HepG2 (cell line): ENCODE results near the gene PPCDC. TPM values are rescaled to one million over a fixed set of nuclear protein-coding genes. Genes with fewer than 3 reads are reported as not detected.

Source experiments
- CENPX ChIP-seq: sonication (generic); formaldehyde crosslinking; IDR thresholded peaks from 2 replicates; pipeline ENCODE4 v1.9.0; 2021; ENCODE audit warnings: mild to moderate bottlenecking, missing genetic modification reagents, moderate library complexity
- FOXO1 ChIP-seq: sonication (generic); formaldehyde crosslinking; IDR thresholded peaks from 2 replicates; pipeline ENCODE4 v1.4.0; 2020; ENCODE audit warnings: missing genetic modification reagents
- GATAD2A ChIP-seq: IDR thresholded peaks from 2 replicates; pipeline ENCODE4 v1.6.1; 2016
- HDAC2 ChIP-seq: sonication (generic); formaldehyde crosslinking; IDR thresholded peaks from 2 replicates; pipeline ENCODE4 v1.4.0; 2020; ENCODE audit warnings: missing genetic modification reagents
- HES4 ChIP-seq: sonication (generic); formaldehyde crosslinking; IDR thresholded peaks from 2 replicates; pipeline ENCODE4 v1.9.0; 2021; ENCODE audit warnings: mild to moderate bottlenecking, missing genetic modification reagents, borderline replicate concordance
- KLF6 ChIP-seq: IDR thresholded peaks from 2 replicates; pipeline ENCODE4 v1.8.0; 2016; ENCODE audit warnings: missing biosample characterization, missing genetic modification reagents
- NCOA2 ChIP-seq: sonication (generic); formaldehyde crosslinking; IDR thresholded peaks from 2 replicates; pipeline ENCODE4 v1.8.0; 2022; ENCODE audit warnings: inconsistent platforms
- PBX3 ChIP-seq: sonication (generic); formaldehyde crosslinking; IDR thresholded peaks from 2 replicates; pipeline ENCODE4 v1.8.1; 2023; ENCODE audit warnings: missing genetic modification reagents, inconsistent platforms, borderline replicate concordance
- POLR2A ChIP-seq, 2 experiments: IDR thresholded peaks; 2 replicates each; pipeline ENCODE4 v1.6.1; 2011; ENCODE audit warnings: low read depth in 2 of 2, low read length in 2 of 2, mild to moderate bottlenecking in 1 of 2, moderate library complexity in 1 of 2; ENCODE audit not compliant: insufficient read depth in 1 of 2
- RXRB ChIP-seq: IDR thresholded peaks from 2 replicates; pipeline ENCODE4 v1.6.1; 2016; ENCODE audit warnings: borderline replicate concordance, missing genetic modification reagents, missing compliant biosample characterization
- SMAD1 ChIP-seq: sonication (generic); formaldehyde crosslinking; IDR thresholded peaks from 2 replicates; pipeline ENCODE4 v1.4.0; 2020; ENCODE audit warnings: missing genetic modification reagents, low read depth, mild to moderate bottlenecking, borderline replicate concordance
- SNAI1 ChIP-seq: sonication (generic); formaldehyde crosslinking; IDR thresholded peaks from 2 replicates; pipeline ENCODE4 v1.5.0; 2020; ENCODE audit warnings: mild to moderate bottlenecking, missing genetic modification reagents, borderline replicate concordance
- TBP ChIP-seq: sonication (generic); formaldehyde crosslinking; IDR thresholded peaks from 2 replicates; pipeline ENCODE4 v1.5.0; 2020; ENCODE audit warnings: missing genetic modification reagents
- THAP7 ChIP-seq: sonication (generic); formaldehyde crosslinking; IDR thresholded peaks from 2 replicates; pipeline ENCODE4 v1.8.1; 2023; ENCODE audit warnings: mild to moderate bottlenecking, missing genetic modification reagents
- ZNF263 ChIP-seq: sonication (generic); formaldehyde crosslinking; IDR thresholded peaks from 2 replicates; pipeline ENCODE4 v1.4.0; 2020; ENCODE audit warnings: missing genetic modification reagents
- ZNF563 ChIP-seq: sonication (generic); formaldehyde crosslinking; IDR thresholded peaks from 2 replicates; pipeline ENCODE4 v1.8.0; 2022; ENCODE audit warnings: mild to moderate bottlenecking, moderate library complexity, missing genetic modification reagents
- ZNF616 ChIP-seq: sonication (generic); formaldehyde crosslinking; IDR thresholded peaks from 2 replicates; pipeline ENCODE4 v1.5.0; 2020; ENCODE audit warnings: low read depth, mild to moderate bottlenecking, missing genetic modification reagents
- ZNF768 ChIP-seq: sonication (generic); formaldehyde crosslinking; IDR thresholded peaks from 2 replicates; pipeline ENCODE4 v1.4.0; 2020; ENCODE audit warnings: missing genetic modification reagents
- ZNF776 ChIP-seq: sonication (generic); formaldehyde crosslinking; IDR thresholded peaks from 2 replicates; pipeline ENCODE4 v1.4.0; 2020; ENCODE audit warnings: mild to moderate bottlenecking, missing genetic modification reagents
- polyA plus RNA-seq, 8 experiments: library from polyadenylated mRNA; depleted of rRNA in 3 of 8; stranded (reverse) in 7 of 8; unstranded in 1 of 8; fragments of >200 nt; fragmentation: Illumina TruSeq in 4 of 8; extraction: Trizol in 4 of 8; gene quantifications; 2 replicates each; pipeline versions ENCODE4 v1.2.1 to v1.2.3, GENCODE V29; 2011 to 2016; ENCODE audit warnings: low read depth in 4 of 8, missing spikeins in 1 of 8, mixed read lengths in 1 of 8; ENCODE audit not compliant: insufficient read depth in 1 of 8
- total RNA-seq, 5 experiments: library from RNA; depleted of rRNA; stranded (reverse); fragments of >200 nt; fragmentation: Illumina TruSeq; extraction: Trizol; gene quantifications; 2 replicates each; pipeline ENCODE4 v1.2.3, GENCODE V29; 2016; ENCODE audit warnings: low read depth in 1 of 5
- TF ChIP-seq, protein P1 (sequence below): sonication (generic); formaldehyde crosslinking; IDR thresholded peaks from 2 replicates; pipeline ENCODE4 v1.9.0; 2021; ENCODE audit warnings: missing genetic modification reagents, mild to moderate bottlenecking, borderline replicate concordance
- TF ChIP-seq, protein P2 (sequence below): sonication (generic); formaldehyde crosslinking; IDR thresholded peaks from 2 replicates; pipeline ENCODE4 v1.4.0; 2020; ENCODE audit warnings: missing genetic modification reagents
- TF ChIP-seq, protein P3 (sequence below): sonication (generic); formaldehyde crosslinking; IDR thresholded peaks from 2 replicates; pipeline ENCODE4 v1.4.0; 2020; ENCODE audit warnings: missing genetic modification reagents

The PPCDC gene
- total and polyA plus RNA-seq, 2 of the 13 experiments (the other 11 are each of a cell fraction or from before 2014, with no cell fraction given) = 12.3 to 12.8 TPM

- TF ChIP-seq ZNF616 (CRISPR knock-in tag) (peak; percentile 77; the same call in 1 of the 2 replicates), FOXO1 (CRISPR knock-in tag) (0 out of 2 replicates have a peak, but pooled peaks have one; percentile 30), ZNF776 (CRISPR knock-in tag) (peak; percentile 89; the same call in 1 of the 2 replicates), TBP (CRISPR knock-in tag) (no peak), CENPX (no peak), GATAD2A (CRISPR knock-in tag) (peak; percentile 57; the same call in 1 of the 2 replicates), KLF6 (CRISPR knock-in tag) (peak; percentile 97; the same call in 1 of the 2 replicates), SMAD1 (CRISPR knock-in tag) (no peak), RXRB (peak; percentile 79), ZNF768 (CRISPR knock-in tag) (peak; percentile 49; the same call in 1 of the 2 replicates), ZNF263 (CRISPR knock-in tag) (peak; percentile 66; the same call in 1 of the 2 replicates), HDAC2 (CRISPR knock-in tag) (peak; percentile 86), HES4 (CRISPR knock-in tag) (peak; percentile 95), PBX3 (CRISPR knock-in tag) (peak; percentile 82; the same call in 1 of the 2 replicates), ZNF563 (peak; percentile 94), POLR2A (IDR thresholded peaks at IDR 0.05; ENCODE audit: insufficient read depth in 1 of 2, low read depth in 2 of 2, low read length in 2 of 2) (peak; percentile 40 to 62; a peak in 1 of 4 replicates), SNAI1 (CRISPR knock-in tag) (0 out of 2 replicates have a peak, but pooled peaks have one; percentile 64), THAP7 (CRISPR knock-in tag) (no peak), NCOA2 (CRISPR knock-in tag) (peak; percentile 74)
- TF ChIP-seq, protein P1, sequence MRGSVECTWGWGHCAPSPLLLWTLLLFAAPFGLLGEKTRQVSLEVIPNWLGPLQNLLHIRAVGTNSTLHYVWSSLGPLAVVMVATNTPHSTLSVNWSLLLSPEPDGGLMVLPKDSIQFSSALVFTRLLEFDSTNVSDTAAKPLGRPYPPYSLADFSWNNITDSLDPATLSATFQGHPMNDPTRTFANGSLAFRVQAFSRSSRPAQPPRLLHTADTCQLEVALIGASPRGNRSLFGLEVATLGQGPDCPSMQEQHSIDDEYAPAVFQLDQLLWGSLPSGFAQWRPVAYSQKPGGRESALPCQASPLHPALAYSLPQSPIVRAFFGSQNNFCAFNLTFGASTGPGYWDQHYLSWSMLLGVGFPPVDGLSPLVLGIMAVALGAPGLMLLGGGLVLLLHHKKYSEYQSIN (CRISPR knock-in tag) = 0 out of 2 replicates have a peak, but pooled peaks have one; percentile 80
- TF ChIP-seq, protein P2, sequence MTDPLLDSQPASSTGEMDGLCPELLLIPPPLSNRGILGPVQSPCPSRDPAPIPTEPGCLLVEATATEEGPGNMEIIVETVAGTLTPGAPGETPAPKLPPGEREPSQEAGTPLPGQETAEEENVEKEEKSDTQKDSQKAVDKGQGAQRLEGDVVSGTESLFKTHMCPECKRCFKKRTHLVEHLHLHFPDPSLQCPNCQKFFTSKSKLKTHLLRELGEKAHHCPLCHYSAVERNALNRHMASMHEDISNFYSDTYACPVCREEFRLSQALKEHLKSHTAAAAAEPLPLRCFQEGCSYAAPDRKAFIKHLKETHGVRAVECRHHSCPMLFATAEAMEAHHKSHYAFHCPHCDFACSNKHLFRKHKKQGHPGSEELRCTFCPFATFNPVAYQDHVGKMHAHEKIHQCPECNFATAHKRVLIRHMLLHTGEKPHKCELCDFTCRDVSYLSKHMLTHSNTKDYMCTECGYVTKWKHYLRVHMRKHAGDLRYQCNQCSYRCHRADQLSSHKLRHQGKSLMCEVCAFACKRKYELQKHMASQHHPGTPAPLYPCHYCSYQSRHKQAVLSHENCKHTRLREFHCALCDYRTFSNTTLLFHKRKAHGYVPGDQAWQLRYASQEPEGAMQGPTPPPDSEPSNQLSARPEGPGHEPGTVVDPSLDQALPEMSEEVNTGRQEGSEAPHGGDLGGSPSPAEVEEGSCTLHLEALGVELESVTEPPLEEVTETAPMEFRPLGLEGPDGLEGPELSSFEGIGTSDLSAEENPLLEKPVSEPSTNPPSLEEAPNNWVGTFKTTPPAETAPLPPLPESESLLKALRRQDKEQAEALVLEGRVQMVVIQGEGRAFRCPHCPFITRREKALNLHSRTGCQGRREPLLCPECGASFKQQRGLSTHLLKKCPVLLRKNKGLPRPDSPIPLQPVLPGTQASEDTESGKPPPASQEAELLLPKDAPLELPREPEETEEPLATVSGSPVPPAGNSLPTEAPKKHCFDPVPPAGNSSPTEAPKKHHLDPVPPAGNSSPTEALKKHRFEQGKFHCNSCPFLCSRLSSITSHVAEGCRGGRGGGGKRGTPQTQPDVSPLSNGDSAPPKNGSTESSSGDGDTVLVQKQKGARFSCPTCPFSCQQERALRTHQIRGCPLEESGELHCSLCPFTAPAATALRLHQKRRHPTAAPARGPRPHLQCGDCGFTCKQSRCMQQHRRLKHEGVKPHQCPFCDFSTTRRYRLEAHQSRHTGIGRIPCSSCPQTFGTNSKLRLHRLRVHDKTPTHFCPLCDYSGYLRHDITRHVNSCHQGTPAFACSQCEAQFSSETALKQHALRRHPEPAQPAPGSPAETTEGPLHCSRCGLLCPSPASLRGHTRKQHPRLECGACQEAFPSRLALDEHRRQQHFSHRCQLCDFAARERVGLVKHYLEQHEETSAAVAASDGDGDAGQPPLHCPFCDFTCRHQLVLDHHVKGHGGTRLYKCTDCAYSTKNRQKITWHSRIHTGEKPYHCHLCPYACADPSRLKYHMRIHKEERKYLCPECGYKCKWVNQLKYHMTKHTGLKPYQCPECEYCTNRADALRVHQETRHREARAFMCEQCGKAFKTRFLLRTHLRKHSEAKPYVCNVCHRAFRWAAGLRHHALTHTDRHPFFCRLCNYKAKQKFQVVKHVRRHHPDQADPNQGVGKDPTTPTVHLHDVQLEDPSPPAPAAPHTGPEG (CRISPR knock-in tag) = peak; percentile 82; the same call in 1 of the 2 replicates
- TF ChIP-seq, protein P3, sequence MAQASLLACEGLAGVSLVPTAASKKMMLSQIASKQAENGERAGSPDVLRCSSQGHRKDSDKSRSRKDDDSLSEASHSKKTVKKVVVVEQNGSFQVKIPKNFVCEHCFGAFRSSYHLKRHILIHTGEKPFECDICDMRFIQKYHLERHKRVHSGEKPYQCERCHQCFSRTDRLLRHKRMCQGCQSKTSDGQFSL (CRISPR knock-in tag) = no peak; the same call in 1 of the 2 replicates
Measured at GRCh38 chr15:74995182-74995778, 28.1 kb upstream of the PPCDC start, which contains the start of gene SCAMP5 (continued).
